COLO668 (cell line): Measurements from ENCODE around the gene NTM.
"Not testable (repeated sequence)": the region's sequence is repeated elsewhere in the genome, so short reads cannot be mapped to it uniquely, and the experiment has no call there.

Experiments
- DNase-seq: peaks from one replicate; lab custom pipeline; 2025; ENCODE audit not compliant: unreplicated experiment; lab: John Stamatoyannopoulos, UW

The NTM gene

GRCh38 chr11:132358573-132358953, 988.1 kb downstream of the NTM start:
- no peak for DNase-seq

GRCh38 chr11:132361011-132361550, 990.7 kb downstream of the NTM start:
- no peak for DNase-seq

- no peak for DNase-seq
These were observed 995.2 kb downstream of the NTM start for GRCh38 chr11:132365650-132366049.

GRCh38 chr11:132367293-132367692, 996.9 kb downstream of the NTM start:
- DNase-seq = no peak

GRCh38 chr11:132370114-132370513, 999.7 kb downstream of the NTM start:
- DNase-seq = not testable (repeated sequence)

- DNase-seq = no peak
These were observed 1003.2 kb downstream of the NTM start for GRCh38 chr11:132373405-132374143.

- no peak for DNase-seq
These were observed 1009.1 kb downstream of the NTM start for GRCh38 chr11:132379540-132379939.
